ENCODE data around the gene CRACDL.

The CRACDL gene

GRCh38 chr2:98781822-98782221 lies 154.2 kb downstream of the CRACDL start:
- DNase-seq (ENCODE audit: insufficient read length, low spot score): no peak
- no peak for FAIRE-seq

- no peak for DNase-seq (ENCODE audit: insufficient read length, low spot score)
- no peak for FAIRE-seq
Measured at GRCh38 chr2:98778741-98779483, 157.1 kb downstream of the CRACDL start.

GRCh38 chr2:98778151-98778550 lies 157.9 kb downstream of the CRACDL start:
- DNase-seq (ENCODE audit: insufficient read length, low spot score) (no peak), FAIRE-seq (no peak)

- DNase-seq (ENCODE audit: insufficient read length, low spot score): no peak
- no peak for FAIRE-seq
Measured at GRCh38 chr2:98777710-98778109, 158.3 kb downstream of the CRACDL start.

GRCh38 chr2:98777076-98777475 lies 158.9 kb downstream of the CRACDL start:
- FAIRE-seq (no peak), DNase-seq (ENCODE audit: insufficient read length, low spot score) (no peak)

GRCh38 chr2:98776136-98776535 lies 159.9 kb downstream of the CRACDL start:
- no peak for DNase-seq (ENCODE audit: insufficient read length, low spot score)
- FAIRE-seq: no peak

GRCh38 chr2:98775146-98775986 lies 160.7 kb downstream of the CRACDL start:
- FAIRE-seq (peak; percentile 57), DNase-seq (ENCODE audit: insufficient read length, low spot score) (no peak)

- FAIRE-seq: no peak
- DNase-seq (ENCODE audit: insufficient read length, low spot score): no peak
Measured at GRCh38 chr2:98773907-98774306, 162.1 kb downstream of the CRACDL start.

GRCh38 chr2:98773169-98773568 lies 162.9 kb downstream of the CRACDL start:
- FAIRE-seq (no peak), DNase-seq (ENCODE audit: insufficient read length, low spot score) (no peak)

GRCh38 chr2:98772536-98772935 lies 163.5 kb downstream of the CRACDL start:
- FAIRE-seq: no peak
- DNase-seq (ENCODE audit: insufficient read length, low spot score): no peak

GRCh38 chr2:98771721-98772524 lies 164.1 kb downstream of the CRACDL start:
- FAIRE-seq (no peak), DNase-seq (ENCODE audit: insufficient read length, low spot score) (no peak)

GRCh38 chr2:98771264-98771663 lies 164.8 kb downstream of the CRACDL start:
- FAIRE-seq: no peak
- DNase-seq (ENCODE audit: insufficient read length, low spot score): no peak

GRCh38 chr2:98769784-98770183 lies 166.2 kb downstream of the CRACDL start:
- no peak for FAIRE-seq
- no peak for DNase-seq (ENCODE audit: insufficient read length, low spot score)

GRCh38 chr2:98769114-98769476 lies 166.9 kb downstream of the CRACDL start:
- DNase-seq (ENCODE audit: insufficient read length, low spot score) (no peak), FAIRE-seq (no peak)

GRCh38 chr2:98768384-98769113 lies 167.5 kb downstream of the CRACDL start:
- FAIRE-seq (no peak), DNase-seq (ENCODE audit: insufficient read length, low spot score) (no peak)

- DNase-seq (ENCODE audit: insufficient read length, low spot score): no peak
- no peak for FAIRE-seq
Measured at GRCh38 chr2:98764499-98764898, 171.5 kb downstream of the CRACDL start.

GRCh38 chr2:98763209-98763951 lies 172.6 kb downstream of the CRACDL start:
- no peak for DNase-seq (ENCODE audit: insufficient read length, low spot score)
- no peak for FAIRE-seq

GRCh38 chr2:98761909-98762308 lies 174.1 kb downstream of the CRACDL start:
- no peak for FAIRE-seq
- no peak for DNase-seq (ENCODE audit: insufficient read length, low spot score)

- FAIRE-seq: no peak
- no peak for DNase-seq (ENCODE audit: insufficient read length, low spot score)
Measured at GRCh38 chr2:98761267-98761781, 174.7 kb downstream of the CRACDL start.

Data from HTR-8/SVneo (cell line).